Amniotic epithelial cell (primary cell): ENCODE results near the gene HSD17B3.
"Not testable (repeated sequence)": the region's sequence is repeated elsewhere in the genome, so short reads cannot be mapped to it uniquely, and the experiment has no call there.

Experiments
- DNase-seq: peaks from one replicate; pipeline ENCODE4 v3.0.0-alpha.2; 2010; ENCODE audit warnings: low read depth

HSD17B3 gene

GRCh38 chr9:96236337-96236736 lies 65.6 kb downstream of the HSD17B3 start:
- DNase-seq, result not testable (repeated sequence)

DNA sequence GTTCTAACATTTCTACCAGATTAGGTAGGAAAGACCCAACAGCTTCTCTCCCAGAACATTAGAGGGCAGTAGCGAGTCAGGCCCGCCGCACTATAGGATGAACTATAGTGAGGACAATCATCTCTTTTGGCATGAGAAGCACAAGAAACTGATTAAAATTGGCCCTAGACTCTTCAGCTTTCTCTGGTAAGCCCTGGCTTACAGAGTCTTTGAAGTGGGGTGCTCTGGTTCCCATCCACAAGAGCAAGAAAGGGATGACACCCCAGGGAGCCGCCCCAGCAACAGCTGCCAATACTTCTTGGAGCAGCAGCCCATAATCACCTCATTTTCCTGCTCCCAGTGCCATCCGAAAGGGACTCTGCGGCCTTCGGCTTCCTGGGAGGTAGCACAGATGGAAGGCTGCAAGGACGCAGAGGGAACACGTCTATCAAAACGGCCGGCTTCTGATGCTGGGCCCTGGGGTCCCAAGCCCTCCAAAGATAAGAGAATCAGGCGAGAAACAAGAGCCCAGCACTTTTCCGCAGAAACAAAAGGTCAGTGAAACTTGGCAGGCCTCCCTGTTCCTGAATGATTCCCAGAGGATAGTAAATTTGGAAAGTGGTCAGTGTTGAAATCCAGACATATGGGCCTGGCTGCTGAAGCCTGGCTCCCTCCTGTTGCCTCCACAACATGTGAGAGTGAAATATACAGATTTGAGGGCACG lies 69.3 kb downstream of the HSD17B3 start:
- peak; percentile 36 for DNase-seq

- DNase-seq, result no peak
Measured at GRCh38 chr9:96232164-96232538, 69.8 kb downstream of the HSD17B3 start.

DNA sequence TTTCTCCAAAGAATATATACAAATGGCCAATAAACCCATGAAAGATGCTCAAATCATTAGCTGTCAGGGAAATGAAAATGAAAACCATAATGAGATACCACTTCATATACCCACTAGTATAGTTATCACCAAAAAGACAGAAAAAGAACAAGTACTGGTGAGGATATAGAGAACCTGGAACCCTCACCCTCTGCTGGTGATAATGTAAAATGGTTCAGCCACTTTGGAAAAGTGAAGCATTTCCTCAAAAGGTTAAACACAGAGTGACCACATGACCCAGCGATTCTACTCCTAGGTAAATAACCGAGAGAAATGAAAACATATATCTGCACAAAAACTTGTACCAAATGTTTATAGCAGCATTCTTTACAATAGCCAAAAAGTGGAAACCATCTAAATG lies 72.0 kb downstream of the HSD17B3 start:
- no peak for DNase-seq

DNA sequence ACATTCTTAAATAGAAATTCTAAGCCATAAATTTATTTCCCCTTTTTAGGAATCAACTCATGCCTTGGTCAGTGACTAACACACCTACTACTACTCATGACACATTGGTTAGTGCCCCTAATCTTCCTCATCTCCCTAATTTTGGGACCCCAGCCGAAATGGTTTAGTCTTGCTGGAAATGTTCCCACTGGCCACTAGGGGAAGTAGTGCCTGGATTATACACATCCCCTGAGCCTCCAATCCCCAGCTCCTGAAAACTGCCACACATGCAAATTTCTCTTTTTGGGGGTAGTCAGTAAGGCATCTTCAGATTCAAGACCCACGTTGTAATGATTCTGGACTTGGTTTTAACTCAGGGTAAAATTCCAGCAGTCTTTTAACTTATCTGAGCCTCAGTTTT lies 79.8 kb downstream of the HSD17B3 start:
- no peak for DNase-seq

- DNase-seq, result no peak
Measured at GRCh38 chr9:96219900-96220257, 82.1 kb downstream of the HSD17B3 start.

- DNase-seq, result peak; percentile 19
Measured at GRCh38 chr9:96219026-96219899, 82.7 kb downstream of the HSD17B3 start.

DNA sequence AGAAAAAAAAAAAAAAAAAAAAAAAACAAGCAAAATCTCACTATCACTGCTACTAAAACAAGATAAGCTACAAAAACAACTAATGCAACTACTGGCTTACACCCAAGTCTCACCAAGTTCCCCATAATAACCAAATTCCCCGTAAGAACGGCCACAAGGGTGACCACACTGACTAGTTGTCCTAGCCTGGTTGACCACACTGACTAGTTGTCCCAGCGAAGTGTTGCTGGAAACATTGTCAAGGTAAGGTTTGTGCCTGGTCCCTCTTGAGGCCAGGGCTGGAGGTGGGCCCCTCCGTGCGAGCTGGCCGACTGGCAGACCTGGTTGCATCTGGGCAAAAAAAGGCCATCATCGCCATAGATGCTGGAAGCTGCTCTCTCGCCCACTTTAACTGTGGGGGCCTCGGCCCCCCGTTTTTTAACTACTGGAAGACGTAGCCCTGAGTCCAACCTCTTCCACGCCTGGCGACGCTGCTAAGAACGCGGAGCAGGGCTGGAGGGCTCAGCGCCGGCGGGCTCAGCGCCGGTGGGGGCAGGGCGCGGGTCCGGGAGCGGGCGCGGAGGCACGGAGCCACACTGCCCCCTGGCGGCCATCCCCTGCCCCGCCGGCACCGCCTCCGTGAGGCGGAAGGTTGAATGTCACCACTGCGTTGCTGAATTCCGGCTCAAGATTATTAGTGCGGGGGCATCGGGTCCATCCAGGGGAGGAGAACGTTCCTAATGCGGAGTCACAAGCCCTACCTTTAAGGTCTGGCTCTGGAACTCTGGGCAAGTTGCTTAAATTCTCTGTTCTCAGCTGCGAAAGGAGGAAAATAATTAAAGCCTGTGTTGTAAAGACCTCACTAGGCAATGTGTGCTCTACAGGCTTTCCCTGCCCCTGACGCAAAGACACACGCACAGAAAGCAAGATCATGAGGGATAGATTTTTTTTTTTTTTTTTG lies 84.0 kb downstream of the HSD17B3 start:
- peak; percentile 59 for DNase-seq

DNA sequence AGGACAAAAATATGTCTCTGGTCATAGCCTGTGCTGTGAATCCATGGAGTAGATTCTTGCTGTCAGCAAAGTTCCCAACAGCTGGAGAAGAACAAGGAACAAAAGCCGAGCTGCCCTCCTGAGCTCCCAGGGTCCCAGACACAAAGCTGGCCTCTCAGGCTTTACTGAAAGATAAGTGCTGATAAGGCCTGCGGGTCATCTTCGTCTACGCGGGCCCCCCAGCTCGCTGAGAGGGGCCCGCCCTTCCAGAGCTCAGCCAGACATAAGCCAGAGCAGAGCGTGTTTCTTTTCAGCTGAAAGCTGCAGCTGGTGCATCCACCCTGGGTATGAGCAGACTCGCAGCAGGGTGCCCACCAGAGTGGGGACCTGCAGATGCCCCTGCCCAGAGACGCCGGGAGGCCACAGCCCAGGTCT lies 84.7 kb downstream of the HSD17B3 start:
- peak; percentile 71 for DNase-seq

- no peak for DNase-seq
Measured at GRCh38 chr9:96216583-96216982, 85.4 kb downstream of the HSD17B3 start.

GRCh38 chr9:96215841-96216240 lies 86.1 kb downstream of the HSD17B3 start:
- no peak for DNase-seq

- DNase-seq, result no peak
Measured at GRCh38 chr9:96214635-96215034, 87.3 kb downstream of the HSD17B3 start.

GRCh38 chr9:96209407-96210271 lies 92.3 kb downstream of the HSD17B3 start:
- peak; percentile 69 for DNase-seq

- DNase-seq, result no peak
Measured at GRCh38 chr9:96206156-96206751, 95.7 kb downstream of the HSD17B3 start.

- no peak for DNase-seq
Measured at GRCh38 chr9:96204853-96205252, 97.1 kb downstream of the HSD17B3 start.

GRCh38 chr9:96203867-96204501 lies 98.0 kb downstream of the HSD17B3 start:
- no peak for DNase-seq

DNA sequence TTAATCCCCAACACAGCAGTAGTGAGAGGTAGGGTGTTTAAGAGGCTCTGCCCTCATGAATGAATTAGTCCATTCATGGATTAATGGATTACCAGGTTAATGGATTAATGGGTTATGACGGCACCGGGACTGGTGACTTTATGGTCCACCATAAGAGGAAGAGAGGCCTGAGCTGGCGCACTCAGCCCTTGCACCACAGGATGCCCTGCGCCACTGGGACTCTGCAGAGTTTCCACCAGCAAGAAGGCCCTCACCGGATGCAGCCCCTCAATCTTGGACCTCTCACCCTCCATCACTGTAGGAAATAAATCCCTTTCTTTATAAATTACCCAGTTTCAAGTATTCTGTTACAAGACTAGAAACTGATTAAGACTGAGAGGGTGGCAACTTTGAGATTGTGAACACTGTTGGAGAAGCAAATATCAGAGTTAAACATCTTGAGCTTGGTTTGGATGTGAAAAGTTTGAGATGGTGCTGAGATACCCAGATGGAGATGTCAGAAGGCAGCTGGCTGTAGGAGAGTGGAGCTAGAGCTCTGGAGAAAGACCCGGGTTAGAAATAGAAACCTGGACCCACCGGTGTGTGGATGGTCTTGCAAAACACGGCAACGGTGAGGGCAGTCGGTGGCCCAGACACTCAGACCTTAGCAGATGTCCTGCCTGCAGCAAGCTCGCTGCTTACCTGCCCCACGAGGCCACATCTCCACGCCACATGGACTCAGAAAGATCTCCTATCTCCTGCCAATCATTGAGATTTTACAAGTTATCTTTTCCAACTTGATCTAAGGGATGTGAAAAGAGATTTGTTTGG lies 98.8 kb downstream of the HSD17B3 start:
- DNase-seq, result no peak

GRCh38 chr9:96201140-96201539 lies 100.8 kb downstream of the HSD17B3 start:
- DNase-seq, result no peak

DNA sequence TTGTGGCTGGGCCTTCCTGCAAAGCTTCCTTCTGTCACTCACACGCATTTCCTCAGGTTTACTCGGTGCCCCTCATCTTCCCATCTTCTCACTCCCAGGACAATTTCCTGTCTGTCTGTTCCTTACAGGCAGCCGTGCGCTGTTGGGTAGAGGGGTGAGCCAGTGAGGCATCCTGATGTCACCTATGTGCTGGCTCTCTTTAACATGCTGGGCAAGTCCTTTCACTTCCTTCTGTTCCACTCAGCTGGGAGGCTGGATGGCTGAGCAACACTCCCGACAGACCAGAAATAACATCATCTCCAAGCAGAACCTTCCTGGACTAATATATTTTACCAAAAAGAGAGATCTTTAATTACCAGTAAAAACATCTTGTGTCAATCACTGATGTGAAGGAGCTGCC lies 103.0 kb downstream of the HSD17B3 start:
- no peak for DNase-seq

DNA sequence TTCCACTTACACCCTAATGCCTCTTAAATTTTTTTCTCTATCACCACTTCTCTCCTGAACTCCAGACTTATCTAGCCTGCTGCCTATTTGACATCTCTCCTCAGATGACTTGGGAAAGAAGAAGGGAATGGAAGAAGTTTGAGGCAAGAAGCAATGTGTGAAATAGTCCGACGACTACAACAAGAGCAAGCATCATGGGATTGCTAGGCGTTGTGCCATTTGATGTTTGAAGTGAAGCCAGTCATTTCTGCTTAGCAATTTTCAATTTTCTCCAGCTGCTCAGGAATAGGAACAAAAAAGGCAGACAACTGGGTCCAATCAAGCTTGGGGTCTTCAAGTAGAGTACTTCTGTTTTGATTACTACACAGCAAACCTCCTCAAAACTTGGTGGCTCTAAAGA lies 106.4 kb downstream of the HSD17B3 start:
- DNase-seq, result no peak
